ENCODE data around the gene PI4KB. TPM values are rescaled to one million over a fixed set of nuclear protein-coding genes. Genes with fewer than 3 reads are reported as not detected.

PI4KB gene
- total RNA-seq = 51.4 to 73.2 TPM (median 54.7 TPM) in 3 replicates
- long read RNA-seq, transcript PI4KB-201 (13 exons, 3,331 nt) = minor isoform, 10 of 169 reads
- long read RNA-seq, transcript PI4KB-204 (13 exons, 3,983 nt) = minor isoform, 5 of 169 reads
- long read RNA-seq, transcript PI4KB-202 (12 exons, 3,340 nt) = minor isoform, 17 of 169 reads
- long read RNA-seq, transcript PI4KB-203 (11 exons, 3,934 nt) = major isoform, 59 of 169 reads
- long read RNA-seq, partial matches to known transcripts = 23 of 169 reads
- long read RNA-seq, other reads (novel, unspliced or antisense) = 54 of 169 reads

GRCh38 chr1:151327223-151327902 lies at the start of gene PI4KB:
PI4KB (minus strand) TSS chr1:151327416; CDS start chr1:151316481, 10,935 bp downstream.
- H3K27me3 Mint-ChIP-seq (ENCODE audit: low read depth) = no peaks in the 10 kb centered on the region
- peaks cover 30% of the 10 kb centered on the region for H3K4me1 Mint-ChIP-seq (ENCODE audit: low read depth)
- H3K4me3 Mint-ChIP-seq (ENCODE audit: unreplicated experiment) = peak within 1 kb of the TSS; percentile 92
- peak within 1 kb of the TSS; percentile 100 for H3K27ac Mint-ChIP-seq (ENCODE audit: unreplicated experiment)
- H3K36me3 Mint-ChIP-seq (ENCODE audit: low read depth) = peaks cover 4% of the 10 kb centered on the region
- no peak for TF ChIP-seq CTCF (IDR thresholded peaks at IDR 0.05)
- DNase-seq (ENCODE audit: low spot score) = no peak
- no peaks in the 10 kb centered on the region for H3K9me3 Mint-ChIP-seq (ENCODE audit: low read depth)

GRCh38 chr1:151373196-151373595 lies 46.0 kb upstream of the PI4KB start:
- Mint-ChIP-seq H3K27me3 (ENCODE audit: low read depth) (no peaks in the 10 kb centered on the region), H3K4me3 (ENCODE audit: unreplicated experiment) (no peak overlapping the region), H3K9me3 (ENCODE audit: low read depth) (no peaks in the 10 kb centered on the region), H3K4me1 (ENCODE audit: low read depth) (peaks cover 31% of the 10 kb centered on the region), H3K36me3 (ENCODE audit: low read depth) (no peaks in the 10 kb centered on the region), H3K27ac (ENCODE audit: unreplicated experiment) (peak overlapping the region; percentile 23)
- peak; percentile 48 for DNase-seq (ENCODE audit: low spot score)
- no peak for TF ChIP-seq CTCF (IDR thresholded peaks at IDR 0.05)

DNA sequence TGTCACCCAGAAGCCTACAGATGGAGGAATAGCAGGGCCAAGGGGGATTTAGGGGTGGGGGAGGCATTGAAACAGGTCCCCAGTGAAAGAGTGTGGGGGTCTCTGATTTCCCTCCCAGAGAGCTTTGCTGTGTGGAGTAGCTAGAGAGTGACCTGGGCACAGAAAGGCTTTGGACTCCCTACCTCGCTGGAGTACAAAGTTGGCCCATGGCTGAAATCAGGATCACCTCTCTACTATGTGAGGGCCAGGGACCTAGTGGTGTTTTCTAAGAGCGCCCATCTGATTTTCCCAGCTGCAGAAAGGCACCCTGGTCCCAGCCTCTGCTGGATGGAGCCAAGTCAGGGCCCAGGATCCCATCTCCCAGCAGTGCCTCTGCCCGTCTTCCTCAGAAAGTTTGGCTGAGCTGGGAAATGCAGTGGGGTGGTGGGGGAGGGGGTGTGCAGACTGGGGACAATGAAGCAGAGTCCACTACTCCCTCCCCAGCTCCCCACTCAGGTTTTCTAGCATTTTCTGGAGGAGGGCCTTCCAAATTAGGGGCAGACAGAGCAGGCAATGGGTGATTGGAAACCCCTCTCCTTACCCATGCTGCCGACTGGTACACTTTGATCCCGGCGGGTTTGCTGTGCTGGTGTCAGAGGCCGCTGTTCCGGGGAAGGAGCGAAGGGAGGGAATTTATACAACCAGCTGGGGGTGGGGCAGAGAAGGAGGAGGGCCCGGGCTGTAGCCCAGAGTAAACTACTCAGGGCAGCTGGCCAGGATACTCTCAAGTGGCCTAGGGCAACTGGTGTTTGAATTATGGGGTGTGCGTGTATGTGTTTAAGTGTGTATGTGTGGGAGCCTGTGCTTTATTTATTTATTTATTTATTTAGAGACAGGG lies 45.1 kb upstream of the PI4KB start, which contains the start of gene SELENBP1:
Gene SELENBP1, minus strand, starts transcription at position 648 of the 877 bp plus-strand sequence. Its CDS starts 64 bp downstream, at position 584.
- Mint-ChIP-seq H3K27me3 (ENCODE audit: low read depth) (no peaks in the 10 kb centered on the region), H3K27ac (ENCODE audit: unreplicated experiment) (peak within 1 kb of the TSS; percentile 79), H3K4me1 (ENCODE audit: low read depth) (peaks cover 34% of the 10 kb centered on the region), H3K9me3 (ENCODE audit: low read depth) (no peaks in the 10 kb centered on the region), H3K4me3 (ENCODE audit: unreplicated experiment) (peak within 1 kb of the TSS; percentile 52), H3K36me3 (ENCODE audit: low read depth) (no peaks in the 10 kb centered on the region)
- peak; percentile 68 for DNase-seq (ENCODE audit: low spot score)
- TF ChIP-seq CTCF (IDR thresholded peaks at IDR 0.05) = no peak

- Mint-ChIP-seq H3K27ac (ENCODE audit: unreplicated experiment) (peak overlapping the region; percentile 79), H3K4me1 (ENCODE audit: low read depth) (peaks cover 34% of the 10 kb centered on the region), H3K9me3 (ENCODE audit: low read depth) (no peaks in the 10 kb centered on the region), H3K36me3 (ENCODE audit: low read depth) (no peaks in the 10 kb centered on the region), H3K4me3 (ENCODE audit: unreplicated experiment) (peak overlapping the region; percentile 52), H3K27me3 (ENCODE audit: low read depth) (no peaks in the 10 kb centered on the region)
- peak; percentile 48 for DNase-seq (ENCODE audit: low spot score)
- TF ChIP-seq CTCF (IDR thresholded peaks at IDR 0.05) = no peak
Measured at GRCh38 chr1:151371370-151372057, 44.3 kb upstream of the PI4KB start.

Data from chondrocyte (in vitro differentiated cells).